HG02970 (cell line): Measurements from ENCODE around the gene ZC3H18.

Experiments
- ATAC-seq: cut with Tn5 transposase; IDR thresholded peaks from one replicate; pipeline ENCODE4 v1.9.1; 2021; ENCODE audit warnings: mild to moderate bottlenecking, moderate library complexity, moderate number of reproducible peaks; ENCODE audit not compliant: unreplicated experiment, low FRiP score

Gene ZC3H18

GRCh38 chr16:88618956-88619667, 48.9 kb downstream of the ZC3H18 start:
- ATAC-seq = no peak

- ATAC-seq = no peak
Measured at GRCh38 chr16:88619859-88620815, 49.9 kb downstream of the ZC3H18 start.

DNA sequence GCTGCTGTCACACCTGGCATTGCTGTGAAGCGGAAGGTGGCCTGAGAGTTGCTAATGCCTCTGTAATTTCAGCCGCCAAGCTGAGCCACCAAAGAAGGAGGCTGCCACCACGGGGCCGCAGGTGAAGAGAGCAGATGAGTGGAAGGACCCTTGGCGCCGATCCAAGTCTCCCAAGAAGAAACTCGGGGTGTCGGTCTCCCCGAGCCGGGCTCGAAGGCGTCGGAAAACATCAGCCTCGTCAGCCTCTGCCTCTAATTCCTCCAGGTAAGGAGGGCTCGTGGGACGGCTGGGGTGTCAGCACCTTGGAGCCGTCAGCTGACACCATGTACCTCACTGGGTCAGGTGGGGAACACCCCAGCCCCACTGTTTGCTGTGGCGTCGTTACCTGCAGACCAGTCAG, 51.9 kb downstream of the ZC3H18 start:
- ATAC-seq = no peak

DNA sequence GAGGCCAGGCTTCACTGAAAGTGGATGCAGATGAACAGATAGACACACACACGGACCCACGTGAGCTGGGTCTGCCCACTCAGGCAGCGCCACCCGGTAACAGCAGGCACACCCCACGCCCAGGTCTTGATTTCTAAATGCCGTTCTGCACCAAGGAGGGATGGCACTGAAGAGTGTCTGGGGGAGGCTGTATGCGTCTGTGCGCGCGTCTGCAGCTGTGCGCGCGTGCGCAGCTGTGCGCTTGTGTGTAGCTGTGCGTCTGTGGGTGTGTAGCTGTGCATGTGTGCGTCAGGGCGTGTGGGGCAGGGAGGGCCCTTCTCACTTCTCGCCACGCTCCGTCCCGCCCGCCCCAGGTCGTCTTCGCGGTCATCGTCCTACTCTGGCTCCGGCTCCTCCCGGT, 52.7 kb downstream of the ZC3H18 start:
- no peak for ATAC-seq

DNA sequence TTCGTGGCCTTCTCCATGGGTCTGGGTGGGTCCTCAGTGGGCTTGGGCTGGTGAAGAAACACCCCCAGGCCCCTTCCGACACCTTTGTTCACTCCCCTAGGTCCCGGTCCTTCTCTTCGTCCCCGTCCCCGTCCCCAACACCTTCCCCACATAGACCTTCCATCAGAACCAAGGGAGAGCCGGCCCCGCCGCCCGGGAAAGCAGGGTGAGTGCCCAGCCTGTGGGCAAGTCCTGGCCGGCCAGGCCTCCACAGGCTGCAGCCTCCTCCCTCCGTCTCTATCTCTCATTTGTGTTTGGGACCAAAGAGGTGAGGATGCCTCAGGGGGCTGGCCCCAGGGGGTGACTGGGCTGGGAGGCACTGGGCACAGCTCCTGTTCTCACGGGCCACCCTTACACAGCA, 53.7 kb downstream of the ZC3H18 start:
- no peak for ATAC-seq

GRCh38 chr16:88624481-88624880, 54.3 kb downstream of the ZC3H18 start:
- ATAC-seq = no peak

GRCh38 chr16:88624977-88625576, 54.9 kb downstream of the ZC3H18 start:
- no peak for ATAC-seq

GRCh38 chr16:88626646-88627045, 56.4 kb downstream of the ZC3H18 start:
- ATAC-seq = no peak

GRCh38 chr16:88627531-88628411, 57.6 kb downstream of the ZC3H18 start:
- no peak for ATAC-seq

DNA sequence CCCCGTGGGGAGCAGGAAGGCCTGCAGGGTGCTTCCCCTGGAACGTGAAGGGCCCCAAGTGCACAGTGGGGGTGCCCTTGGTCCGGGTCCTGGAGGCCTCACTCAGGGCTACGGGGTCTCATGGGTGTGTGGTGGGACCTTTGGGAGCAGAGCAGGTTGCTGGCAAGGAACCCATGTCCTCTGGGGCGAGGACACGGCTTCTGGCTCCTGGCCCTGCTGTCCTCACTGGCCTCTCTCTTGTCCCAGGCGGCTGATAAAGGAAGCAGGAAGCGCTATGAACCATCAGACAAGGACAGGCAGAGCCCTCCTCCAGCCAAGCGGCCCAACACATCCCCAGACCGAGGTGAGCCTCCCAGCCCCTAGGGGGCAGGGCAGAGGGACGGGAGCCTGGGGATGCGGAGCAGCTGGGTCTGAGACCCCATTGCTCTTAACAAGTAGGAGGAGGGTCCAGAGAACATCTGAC, 58.3 kb downstream of the ZC3H18 start:
- no peak for ATAC-seq

GRCh38 chr16:88629835-88630234, 59.6 kb downstream of the ZC3H18 start:
- ATAC-seq = no peak

DNA sequence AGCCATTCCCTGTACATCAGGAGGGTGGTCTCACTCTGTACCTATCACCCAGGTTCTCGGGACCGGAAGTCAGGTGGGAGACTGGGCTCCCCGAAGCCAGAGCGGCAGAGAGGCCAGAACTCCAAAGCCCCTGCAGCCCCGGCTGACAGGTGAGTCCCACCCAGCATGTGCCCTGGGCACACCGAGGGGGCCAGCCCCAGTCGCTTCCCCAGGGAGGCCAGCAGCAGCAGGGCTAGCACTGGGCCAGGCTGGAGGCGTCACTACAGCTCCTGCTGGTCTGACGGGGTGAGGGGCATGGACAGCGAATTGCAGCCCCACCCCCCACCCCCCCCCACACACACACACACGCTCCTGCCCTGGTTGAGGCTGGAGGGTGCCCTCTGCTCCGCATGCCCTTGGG, 60.2 kb downstream of the ZC3H18 start:
- ATAC-seq = no peak

GRCh38 chr16:88630941-88631340, 60.7 kb downstream of the ZC3H18 start:
- no peak for ATAC-seq

GRCh38 chr16:88631384-88631783, 61.2 kb downstream of the ZC3H18 start:
- ATAC-seq = no peak

- no peak for ATAC-seq
Measured at GRCh38 chr16:88631920-88632586, 61.9 kb downstream of the ZC3H18 start.

GRCh38 chr16:88632587-88632930, 62.4 kb downstream of the ZC3H18 start:
- no peak for ATAC-seq

- peak; percentile 25 for ATAC-seq
Measured at GRCh38 chr16:88633684-88634140, 63.5 kb downstream of the ZC3H18 start.

DNA sequence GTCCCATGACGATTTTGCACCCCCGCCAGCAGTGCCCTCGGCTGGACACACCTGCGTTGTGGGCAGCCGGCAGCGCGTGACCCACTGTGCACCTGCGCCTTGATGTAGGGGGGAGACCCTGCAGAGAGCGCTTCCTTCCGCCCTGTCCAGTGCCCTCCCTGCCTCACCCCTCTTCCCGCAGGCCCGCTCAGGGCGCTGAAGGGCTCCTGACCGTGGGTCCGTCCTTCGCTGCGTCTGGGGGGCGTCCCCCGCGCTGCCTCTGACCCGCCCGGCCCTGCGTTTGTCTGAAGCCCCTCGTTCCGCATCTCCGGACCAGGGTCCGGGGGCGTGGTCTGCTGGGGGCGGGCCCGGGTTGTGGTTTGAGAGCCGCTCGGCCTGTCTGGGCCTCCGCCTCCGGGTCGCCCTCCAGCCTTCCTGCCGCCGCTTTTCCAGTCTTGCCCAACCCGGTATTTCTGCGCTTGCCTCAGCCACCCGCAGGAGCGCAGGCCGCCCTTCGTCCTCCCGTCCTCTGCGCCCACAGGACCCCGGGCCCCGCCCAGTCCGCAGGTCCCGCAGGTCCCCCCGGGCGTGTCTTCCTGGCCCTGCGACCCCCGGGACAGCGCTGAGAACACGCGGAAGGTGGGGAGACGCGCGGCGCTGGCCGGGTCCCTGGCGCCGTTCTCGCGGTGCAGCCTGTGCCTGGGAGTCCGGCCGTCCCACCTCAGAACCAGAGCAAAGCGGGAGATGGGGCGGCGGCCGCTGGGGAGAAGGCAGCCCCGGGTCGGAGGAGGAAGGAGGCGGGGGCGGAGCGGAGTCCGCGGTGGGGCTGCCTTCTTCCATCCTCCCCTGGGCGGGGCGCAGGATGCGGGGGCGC, 64.2 kb downstream of the ZC3H18 start:
- peak; percentile 49 for ATAC-seq
